ENCODE data around the gene WARS2. TPM values are rescaled to one million over a fixed set of nuclear protein-coding genes. Genes with fewer than 3 reads are reported as not detected.
"Not testable (repeated sequence)": the region's sequence is repeated elsewhere in the genome, so short reads cannot be mapped to it uniquely, and the experiment has no call there.

WARS2 gene
- total RNA-seq, 1 donor from 2014 or later, result 11.9 TPM

GRCh38 chr1:119124764-119125163 lies 15.7 kb downstream of the WARS2 start:
- Histone ChIP-seq H3K36me3 (peaks cover 0 to 3% of the 10 kb centered on the region in 2 donors), H3K4me3 (no peak overlapping the region), H3K9me3 (peaks cover 0 to 14% of the 10 kb centered on the region in 2 donors), H3K4me1 (no peaks in the 10 kb centered on the region), H3K27ac (no peak overlapping the region), H3K27me3 (no peaks in the 10 kb centered on the region)
- intact Hi-C loops (cut with DNase I), result no loop called here
- no peak for TF ChIP-seq CTCF (IDR thresholded peaks at IDR 0.05)
- no peak for DNase-seq (ENCODE audit: low spot score in 2 of 2)

- intact Hi-C loops (cut with DNase I); H3K27me3 ChIP-seq; DNase-seq (ENCODE audit: low spot score in 2 of 2); H3K4me1 ChIP-seq; H3K36me3 ChIP-seq; H3K4me3 ChIP-seq; H3K27ac ChIP-seq: not testable (repeated sequence)
- H3K9me3 ChIP-seq, result peaks cover 0 to 27% of the 10 kb centered on the region in 2 donors
Observed at GRCh38 chr1:119121872-119122271, 18.6 kb downstream of the WARS2 start.

GRCh38 chr1:119116725-119117124 lies 23.7 kb downstream of the WARS2 start:
- intact Hi-C loops (cut with DNase I), result no loop called here
- DNase-seq (ENCODE audit: low spot score in 2 of 2), result no peak
- no peak for TF ChIP-seq CTCF (IDR thresholded peaks at IDR 0.05)
- H3K36me3 ChIP-seq, result no peaks in the 10 kb centered on the region
- no peak overlapping the region for H3K27ac ChIP-seq
- H3K27me3 ChIP-seq, result no peaks in the 10 kb centered on the region
- H3K9me3 ChIP-seq, result peaks cover 0 to 25% of the 10 kb centered on the region in 2 donors
- H3K4me1 ChIP-seq, result no peaks in the 10 kb centered on the region
- H3K4me3 ChIP-seq, result no peak overlapping the region

GRCh38 chr1:119115736-119116135 lies 24.7 kb downstream of the WARS2 start:
- intact Hi-C loops (cut with DNase I), result no loop called here
- Histone ChIP-seq H3K27me3 (no peaks in the 10 kb centered on the region), H3K36me3 (no peaks in the 10 kb centered on the region), H3K9me3 (peaks cover 0 to 22% of the 10 kb centered on the region in 2 donors), H3K4me3 (no peak overlapping the region), H3K27ac (no peak overlapping the region), H3K4me1 (no peaks in the 10 kb centered on the region)
- DNase-seq (ENCODE audit: low spot score in 2 of 2), result no peak
- no peak for TF ChIP-seq CTCF (IDR thresholded peaks at IDR 0.05)

- intact Hi-C loops (cut with DNase I), result no loop called here
- no peaks in the 10 kb centered on the region for H3K4me1 ChIP-seq
- no peak for TF ChIP-seq CTCF (IDR thresholded peaks at IDR 0.05)
- H3K27ac ChIP-seq, result no peak overlapping the region
- H3K4me3 ChIP-seq, result no peak overlapping the region
- peaks cover 0 to 19% of the 10 kb centered on the region in 2 donors for H3K9me3 ChIP-seq
- H3K36me3 ChIP-seq, result no peaks in the 10 kb centered on the region
- no peaks in the 10 kb centered on the region for H3K27me3 ChIP-seq
- DNase-seq (ENCODE audit: low spot score in 2 of 2), result no peak
Observed at GRCh38 chr1:119115311-119115710, 25.1 kb downstream of the WARS2 start.

- Histone ChIP-seq H3K27ac (no peak overlapping the region), H3K9me3 (peaks cover 0 to 13% of the 10 kb centered on the region in 2 donors), H3K36me3 (no peaks in the 10 kb centered on the region), H3K4me1 (no peaks in the 10 kb centered on the region), H3K4me3 (no peak overlapping the region), H3K27me3 (no peaks in the 10 kb centered on the region)
- intact Hi-C loops (cut with DNase I), result no loop called here
- TF ChIP-seq CTCF (IDR thresholded peaks at IDR 0.05), result no peak
- no peak for DNase-seq (ENCODE audit: low spot score in 2 of 2)
Observed at GRCh38 chr1:119114786-119115185, 25.7 kb downstream of the WARS2 start.
